Stimulated activated naive CD8-positive, alpha-beta T cell treated with anti-CD3 and anti-CD28 coated beads, Interleukin-15, Interleukin-2, amounts not matched to agents 100 U/mL and 50 U/mL, for 24 hours (primary cell): ENCODE data around the gene SDR42E1.
"Not testable (repeated sequence)": the region's sequence is repeated elsewhere in the genome, so short reads cannot be mapped to it uniquely, and the experiment has no call there.

ENCODE experiments used
- ATAC-seq: fragments of 150-1000 bp; cut with Tn5 transposase; one replicate; pipeline ENCODE4 v1.10.0; 2021
- DNase-seq: peaks from one replicate; pipeline ENCODE4 v3.0.0; 2021

The SDR42E1 gene

DNA sequence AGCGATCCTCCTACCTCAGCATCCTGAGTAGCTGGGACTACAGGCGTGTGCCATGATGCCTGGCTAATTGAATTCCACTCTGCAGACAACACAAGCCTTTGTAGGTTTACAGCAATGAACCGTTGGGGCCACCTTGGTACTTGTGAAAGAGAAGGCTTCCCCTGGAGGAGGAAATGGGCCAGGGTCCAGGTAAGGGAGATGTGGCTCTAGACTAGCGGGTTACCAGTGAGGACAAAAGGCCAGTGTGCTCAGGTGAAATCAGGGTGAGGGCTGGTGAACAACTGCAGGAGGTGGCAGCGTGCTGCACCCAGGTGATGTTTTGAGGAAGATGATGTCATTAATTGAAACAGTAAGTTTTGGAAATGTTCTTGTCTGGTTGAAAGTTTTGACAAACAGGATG, 6.7 kb downstream of the SDR42E1 start:
- DNase-seq (no peak), ATAC-seq (no peak)

DNA sequence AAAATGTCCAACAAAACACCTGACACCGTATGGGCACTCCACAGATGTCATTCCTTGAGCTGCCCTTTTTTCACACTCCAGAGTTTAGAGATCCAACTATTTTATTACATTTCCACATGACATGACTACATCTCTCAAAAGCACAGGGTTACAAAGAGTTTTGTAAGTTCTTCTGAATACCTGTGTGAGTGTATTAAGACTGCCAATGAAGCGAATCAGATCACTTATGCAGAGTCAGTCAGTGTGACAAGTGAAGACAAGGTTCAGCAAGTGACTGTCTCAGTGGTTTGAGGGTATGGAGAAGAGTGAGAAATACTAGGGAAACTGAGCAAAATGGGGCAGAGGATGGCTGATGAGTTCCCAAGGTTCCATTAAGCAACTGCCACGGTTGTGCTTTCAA, 8.4 kb downstream of the SDR42E1 start:
- ATAC-seq (no peak), DNase-seq (no peak)

DNA sequence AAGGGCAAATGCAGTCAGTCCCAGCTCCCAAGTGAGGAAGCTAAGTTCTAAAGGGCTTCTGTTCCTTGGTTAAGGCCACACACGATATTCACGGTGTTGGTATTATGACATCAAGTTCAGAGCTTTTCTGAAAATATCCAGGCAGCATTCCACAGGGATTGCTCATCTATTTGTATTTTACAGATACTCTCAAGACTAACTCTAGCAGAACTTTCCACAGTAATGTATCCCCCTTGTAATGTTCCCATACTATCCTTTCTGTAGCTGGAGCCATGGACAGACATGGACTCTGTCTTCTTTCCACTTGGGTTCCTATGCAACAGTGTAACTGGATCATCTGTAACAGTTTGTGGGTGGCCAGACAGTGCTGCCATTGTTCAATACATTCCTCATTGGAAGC, 13.5 kb downstream of the SDR42E1 start:
- ATAC-seq, result no peak
- DNase-seq, result no peak

DNA sequence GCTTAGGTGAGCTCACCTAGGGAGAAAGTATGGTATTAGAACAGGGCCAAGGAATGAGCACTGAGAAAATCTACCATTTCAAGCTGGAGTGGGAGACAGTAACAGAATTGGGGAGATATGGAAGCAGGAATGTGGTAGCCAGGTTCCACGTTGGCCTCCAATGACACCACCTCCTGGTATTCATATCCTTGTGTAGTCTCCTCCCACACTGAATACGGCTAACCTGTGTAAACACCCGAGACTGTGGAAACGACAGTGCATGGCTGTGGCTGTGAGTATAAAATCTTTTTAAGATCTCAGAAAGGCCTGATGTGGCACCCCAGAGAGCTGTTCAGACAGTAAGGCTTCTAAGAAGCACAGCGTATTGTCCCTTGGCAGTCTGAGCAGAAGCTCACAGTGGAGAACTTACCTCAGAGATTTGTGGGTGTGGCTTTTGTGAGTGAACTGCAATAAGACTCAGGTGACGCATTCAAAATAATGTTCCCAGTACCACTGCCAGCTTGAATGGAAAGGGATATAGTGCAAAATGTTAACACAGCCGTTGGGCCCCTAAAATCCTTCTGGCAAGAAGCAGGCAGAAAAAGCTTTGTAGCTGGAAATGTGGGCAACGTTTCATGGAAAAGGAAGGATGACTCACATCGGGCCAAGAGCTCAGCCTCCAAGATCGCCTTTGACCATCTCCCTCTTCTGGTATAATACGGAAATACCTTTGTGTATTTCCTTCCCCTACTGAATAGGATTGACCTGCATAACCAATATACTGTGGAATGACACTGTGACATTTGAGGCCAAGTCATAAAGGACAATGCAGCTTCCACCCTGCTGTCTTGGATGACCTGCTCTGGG, 14.4 kb downstream of the SDR42E1 start:
- DNase-seq (no peak), ATAC-seq (no peak)

DNA sequence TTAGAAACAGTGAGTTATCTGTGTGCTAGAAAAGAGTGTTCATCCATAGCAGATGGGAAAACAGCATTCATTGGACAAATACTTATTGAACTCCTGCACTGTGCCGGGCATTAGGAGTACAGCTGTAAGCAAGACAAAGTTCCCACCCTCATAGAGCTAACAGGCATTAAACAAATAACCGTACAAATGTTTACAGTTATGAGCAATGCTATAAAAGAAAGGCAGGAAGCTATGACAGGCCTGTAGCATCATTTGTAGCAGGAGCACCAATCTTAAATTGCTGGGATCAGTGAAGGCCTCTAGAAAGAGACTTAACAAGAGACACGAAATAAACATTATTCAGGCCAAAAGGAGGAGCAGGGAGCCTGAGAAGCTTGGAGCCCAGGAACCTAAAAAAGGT, 15.6 kb downstream of the SDR42E1 start:
- DNase-seq (no peak), ATAC-seq (no peak)

DNA sequence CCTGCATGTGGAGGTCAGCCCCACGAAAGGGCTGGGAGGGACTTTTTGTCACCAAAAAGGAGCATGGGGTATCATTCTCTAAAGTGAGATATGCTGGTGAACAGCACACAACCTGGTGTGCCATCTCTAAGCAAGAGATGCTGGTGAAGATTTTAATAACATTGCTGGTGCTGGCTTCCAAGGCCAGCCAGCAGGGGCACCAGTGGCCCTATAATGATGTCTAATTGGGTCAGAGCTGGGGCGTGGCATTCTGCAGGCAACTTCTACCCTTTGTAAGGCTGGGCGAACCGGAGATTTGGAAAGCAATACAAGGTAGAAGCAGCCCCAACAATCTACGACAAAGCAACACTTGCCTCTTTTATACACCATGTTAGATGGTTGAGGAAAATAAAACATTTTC, 16.8 kb downstream of the SDR42E1 start:
- DNase-seq (no peak), ATAC-seq (no peak)

DNA sequence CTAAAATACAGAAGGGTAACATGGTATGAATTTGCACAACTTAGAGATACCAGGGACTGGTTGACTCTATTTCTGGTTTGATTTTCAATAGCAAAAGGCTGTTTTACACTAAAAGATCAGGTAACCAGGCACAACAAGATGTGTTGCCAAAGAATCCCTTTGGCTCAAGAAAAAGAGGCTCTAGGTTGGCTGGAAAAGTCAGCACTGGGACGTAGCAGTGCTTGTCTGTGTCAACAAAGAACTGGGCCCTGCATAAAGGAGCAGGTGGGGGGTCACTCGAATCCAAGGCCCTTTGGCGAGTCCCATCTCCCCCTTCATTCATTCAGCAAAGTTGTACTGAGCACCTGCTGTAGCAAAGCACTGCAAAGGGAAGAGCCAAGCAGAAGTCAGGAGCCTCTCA, 18.4 kb downstream of the SDR42E1 start:
- no peak for ATAC-seq

DNA sequence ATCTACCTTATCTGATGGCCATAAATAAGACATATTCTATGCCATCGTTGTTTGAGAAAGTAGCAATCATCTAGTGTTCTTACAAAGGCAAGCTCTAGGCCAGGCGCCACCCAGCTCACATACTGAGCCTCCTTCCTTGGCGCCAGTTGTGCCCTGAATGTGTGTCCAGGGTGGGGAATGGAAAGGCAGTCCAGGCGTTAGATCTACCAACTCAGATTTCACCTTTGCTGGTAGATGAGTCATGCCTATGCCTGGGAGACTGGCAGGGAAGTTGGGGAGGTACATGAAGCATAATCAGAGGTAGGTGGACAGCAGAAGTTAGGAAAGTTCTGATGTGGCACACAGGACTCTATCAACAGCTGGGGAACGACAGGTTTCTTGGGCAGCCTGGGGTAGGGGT, 23.6 kb downstream of the SDR42E1 start:
- DNase-seq (no peak), ATAC-seq (no peak)

More for the DNA sequence above, 18.4 kb downstream of the SDR42E1 start:
- no peak for DNase-seq

DNA sequence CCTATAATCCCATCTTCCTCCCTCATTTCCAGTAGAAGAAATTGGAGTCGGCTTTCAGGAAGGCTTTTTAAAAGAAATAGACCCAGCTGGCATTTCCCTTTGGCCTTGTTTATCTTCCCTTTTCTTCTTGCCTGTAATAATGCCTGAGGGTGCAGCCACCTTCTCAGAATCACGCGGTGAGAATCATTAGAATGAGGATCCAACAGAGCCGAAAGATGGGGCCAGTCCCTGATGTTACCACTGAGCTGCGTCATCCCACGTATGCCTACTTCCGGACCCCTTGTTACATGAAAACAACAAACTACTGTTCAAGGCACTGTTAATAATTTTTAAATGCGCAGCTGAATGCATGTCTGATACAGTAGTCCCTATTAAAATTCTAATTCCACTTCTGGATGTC, 24.1 kb downstream of the SDR42E1 start:
- no peak for ATAC-seq
- no peak for DNase-seq

DNA sequence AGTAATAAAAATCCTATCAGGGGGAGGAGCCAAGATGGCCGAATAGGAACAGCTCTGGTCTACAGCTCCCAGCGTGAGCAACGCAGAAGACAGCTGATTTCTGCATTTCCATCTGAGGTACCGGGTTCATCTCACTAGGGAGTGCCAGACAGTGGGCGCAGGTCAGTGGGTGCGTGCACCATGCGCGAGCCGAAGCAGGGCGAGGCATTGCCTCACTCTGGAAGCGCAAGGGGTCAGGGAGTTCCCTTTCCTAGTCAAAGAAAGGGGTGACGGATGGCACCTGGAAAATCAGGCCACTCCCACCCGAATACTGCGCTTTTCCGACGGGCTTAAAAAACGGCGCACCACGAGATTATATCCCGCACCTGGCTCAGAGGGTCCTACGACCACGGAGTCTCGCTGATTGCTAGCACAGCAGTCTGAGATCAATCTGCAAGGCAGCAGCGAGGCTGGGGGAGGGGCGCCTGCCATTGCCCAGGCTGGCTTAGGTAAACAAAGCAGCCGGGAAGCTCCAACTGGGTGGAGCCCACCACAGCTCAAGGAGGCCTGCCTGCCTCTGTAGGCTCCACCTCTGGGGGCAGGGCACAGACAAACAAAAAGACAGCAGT, 33.8 kb downstream of the SDR42E1 start:
- not testable (repeated sequence) for DNase-seq, ATAC-seq

DNA sequence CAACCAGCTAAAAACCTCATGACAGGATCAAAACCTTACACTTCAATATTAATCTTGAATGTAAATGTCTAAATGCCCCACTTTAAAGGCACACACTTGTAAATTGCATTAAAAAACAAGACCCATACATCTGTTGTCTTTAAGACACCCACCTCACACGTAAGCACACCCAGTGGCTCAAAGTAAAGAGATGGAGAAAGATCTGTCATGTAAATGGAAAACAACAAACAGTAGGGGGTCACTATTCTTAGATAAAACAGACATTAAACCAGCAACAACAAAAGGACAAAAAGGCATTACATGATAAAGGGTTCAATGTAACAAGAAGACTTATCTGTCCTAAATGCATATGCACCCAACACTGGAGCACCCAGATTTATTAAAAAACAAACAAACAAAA, 35.6 kb downstream of the SDR42E1 start:
- DNase-seq (no peak), ATAC-seq (no peak)

DNA sequence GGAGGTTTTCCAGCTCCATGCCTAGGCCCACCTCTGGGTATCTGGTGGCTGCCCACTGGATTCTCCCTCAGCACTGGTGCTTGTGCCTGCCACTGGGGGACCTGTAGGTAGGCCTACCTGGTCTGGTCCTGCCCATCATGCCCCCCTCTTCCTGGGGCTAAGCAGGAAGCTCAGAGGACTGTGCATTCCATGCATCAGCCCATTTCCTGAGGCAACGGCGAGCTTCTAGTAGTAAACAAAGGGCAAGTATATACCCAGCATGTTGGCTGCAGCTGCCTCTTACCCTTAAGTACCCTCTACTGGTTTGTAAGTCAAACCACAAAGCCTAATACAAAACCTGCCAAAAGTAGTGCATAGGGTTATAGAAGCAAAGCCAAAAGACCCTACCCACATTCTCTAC, 37.5 kb downstream of the SDR42E1 start:
- ATAC-seq (no peak), DNase-seq (no peak)

DNA sequence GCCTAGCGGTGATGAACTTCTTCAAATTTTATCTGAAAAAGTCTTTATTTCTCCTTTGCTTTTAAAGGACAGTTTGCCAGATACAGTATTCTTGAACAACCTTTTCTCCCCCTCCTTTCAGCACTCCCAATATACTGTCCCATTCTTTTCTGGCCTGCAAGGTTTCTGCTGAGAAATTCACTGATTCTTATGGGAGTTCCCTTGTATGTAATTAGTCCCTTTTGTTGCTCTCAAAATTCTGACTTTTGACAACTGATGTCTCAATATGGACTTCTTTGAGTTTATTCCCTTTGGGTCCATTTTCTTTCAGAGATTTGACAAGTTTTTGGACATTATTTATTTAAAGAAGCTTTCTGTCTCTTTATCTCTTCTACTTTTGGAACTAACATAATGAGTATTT, 39.4 kb downstream of the SDR42E1 start:
- DNase-seq (no peak), ATAC-seq (no peak)

DNA sequence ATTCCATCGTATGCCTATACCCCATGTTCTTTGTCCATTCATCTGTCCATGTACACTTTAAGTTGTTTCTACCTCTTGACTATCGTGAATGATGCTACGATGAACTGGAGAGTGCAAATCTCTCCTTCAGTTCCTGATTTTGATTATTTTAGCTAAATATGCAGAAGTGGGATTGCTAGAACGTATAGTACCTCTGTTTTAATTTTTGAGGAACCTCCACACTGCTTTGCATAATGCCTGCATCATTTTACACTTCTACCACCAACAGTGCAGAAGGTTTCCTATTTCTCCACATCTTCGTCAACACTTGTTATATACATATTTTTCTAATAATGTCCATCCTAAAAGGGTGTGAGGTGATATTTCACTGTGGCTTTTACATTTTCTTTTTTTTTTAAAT, 43.9 kb downstream of the SDR42E1 start:
- ATAC-seq, result no peak
- DNase-seq, result no peak

DNA sequence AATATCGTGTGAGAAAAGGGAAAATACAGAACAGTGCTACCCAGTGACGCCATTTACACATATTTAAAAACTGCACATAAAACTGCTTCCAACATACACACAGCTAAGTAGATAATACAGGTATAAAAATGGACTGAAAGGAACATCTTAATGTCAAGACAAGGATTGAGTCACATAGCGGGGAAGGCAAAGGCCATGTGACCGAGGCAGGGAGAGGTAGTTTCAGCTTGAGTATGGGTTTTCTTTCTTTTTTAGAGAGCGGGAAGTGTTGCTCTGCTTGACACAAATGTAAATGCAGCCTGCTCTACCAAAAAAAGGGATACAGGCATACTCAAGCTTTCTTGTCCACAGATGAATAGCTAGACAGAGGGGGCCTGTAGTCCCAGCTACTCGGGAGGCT, 46.5 kb downstream of the SDR42E1 start:
- DNase-seq (no peak), ATAC-seq (no peak)

DNA sequence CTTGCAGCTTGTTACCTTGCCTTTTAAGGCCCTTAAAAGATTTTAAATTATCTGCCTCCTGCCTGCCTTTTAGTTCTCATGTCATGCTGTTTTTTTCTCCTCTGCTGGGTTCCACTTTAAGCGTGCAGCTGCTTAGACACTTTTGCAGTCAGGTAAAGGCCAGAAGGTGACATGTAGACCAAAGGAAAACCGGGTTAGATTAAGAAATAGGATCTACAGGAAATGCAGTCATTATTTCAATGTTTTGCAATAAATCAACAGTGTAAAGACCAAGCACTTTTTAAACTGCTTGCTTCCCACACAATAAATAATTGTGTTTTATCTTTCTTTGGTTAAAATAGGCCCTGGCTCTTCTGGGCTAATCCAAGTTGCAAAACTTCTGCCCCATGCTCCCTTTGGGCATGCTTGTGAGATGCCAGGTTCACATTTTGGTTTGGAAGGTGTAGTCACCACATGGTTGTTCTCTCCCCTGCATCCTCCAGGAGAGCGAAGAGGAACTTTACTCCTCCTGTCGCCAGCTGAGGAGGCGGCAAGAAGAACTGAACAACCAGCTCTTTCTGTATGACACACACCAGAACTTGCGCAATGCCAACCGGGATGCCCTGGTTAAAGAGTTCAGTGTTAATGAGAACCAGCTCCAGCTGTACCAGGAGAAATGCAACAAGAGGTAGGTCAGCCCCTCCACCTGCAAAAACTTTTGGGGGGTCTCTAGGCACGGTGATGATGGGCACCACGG, 54.9 kb downstream of the SDR42E1 start:
- ATAC-seq, result no peak

DNA sequence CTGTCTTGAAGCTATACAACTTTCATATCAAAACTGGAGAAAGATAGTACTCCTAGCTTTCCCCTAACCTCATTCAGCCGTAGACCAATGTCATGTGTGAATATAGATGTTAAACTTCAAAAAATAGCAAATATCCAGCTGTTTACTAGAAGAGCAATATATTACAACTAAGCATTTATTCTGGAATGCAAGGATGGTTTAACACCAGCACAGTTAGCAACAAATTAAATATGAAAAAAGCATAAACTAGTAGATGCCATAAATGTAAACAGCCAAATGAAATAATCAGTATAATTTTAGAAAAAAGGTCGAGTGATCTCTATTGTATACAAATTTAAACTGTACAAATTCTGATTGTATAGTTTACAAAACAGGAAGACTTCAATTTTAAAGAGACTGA, 59.7 kb downstream of the SDR42E1 start:
- ATAC-seq, result no peak
- no peak for DNase-seq

More for the DNA sequence above, 54.9 kb downstream of the SDR42E1 start:
- no peak for DNase-seq

DNA sequence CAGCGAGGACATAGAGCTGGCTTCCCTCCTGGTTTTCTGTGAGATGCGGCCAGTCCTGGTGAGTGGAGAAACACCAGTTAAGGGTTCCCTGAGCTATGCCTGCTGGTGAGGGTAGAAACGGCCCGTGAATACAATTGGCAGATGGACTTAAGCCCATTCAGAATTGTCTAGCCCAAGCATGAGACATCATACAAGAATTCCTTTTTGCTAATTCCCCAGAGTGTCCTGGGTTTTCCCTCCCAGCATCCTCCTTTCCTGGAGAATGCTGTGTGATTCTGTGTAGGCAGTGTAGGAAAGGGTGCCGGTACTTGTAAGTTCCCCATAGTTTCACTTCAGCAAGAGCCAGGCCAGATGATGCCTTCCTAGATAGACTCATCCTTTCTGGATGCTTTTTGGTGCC, 65.1 kb downstream of the SDR42E1 start:
- no peak for DNase-seq
- no peak for ATAC-seq

DNA sequence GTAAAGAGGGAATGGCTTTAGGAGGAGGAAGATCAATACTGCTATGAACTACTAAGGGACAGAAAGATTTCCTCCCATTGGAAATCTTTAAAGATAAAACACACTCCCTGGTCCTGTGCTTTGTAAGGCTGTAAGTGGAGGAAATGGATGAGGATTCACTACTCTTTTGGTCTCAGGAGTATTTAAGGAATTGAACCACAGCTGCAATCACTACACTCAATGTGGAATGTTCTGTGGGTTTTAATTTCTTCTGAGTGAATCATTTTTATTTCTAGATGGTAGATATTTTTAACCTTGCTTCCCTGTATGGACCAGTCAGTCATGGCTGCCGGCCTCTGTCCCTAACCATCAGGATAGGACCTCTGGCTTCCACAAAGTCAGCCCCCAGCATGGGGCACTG, 65.6 kb downstream of the SDR42E1 start:
- no peak for ATAC-seq
- no peak for DNase-seq

DNA sequence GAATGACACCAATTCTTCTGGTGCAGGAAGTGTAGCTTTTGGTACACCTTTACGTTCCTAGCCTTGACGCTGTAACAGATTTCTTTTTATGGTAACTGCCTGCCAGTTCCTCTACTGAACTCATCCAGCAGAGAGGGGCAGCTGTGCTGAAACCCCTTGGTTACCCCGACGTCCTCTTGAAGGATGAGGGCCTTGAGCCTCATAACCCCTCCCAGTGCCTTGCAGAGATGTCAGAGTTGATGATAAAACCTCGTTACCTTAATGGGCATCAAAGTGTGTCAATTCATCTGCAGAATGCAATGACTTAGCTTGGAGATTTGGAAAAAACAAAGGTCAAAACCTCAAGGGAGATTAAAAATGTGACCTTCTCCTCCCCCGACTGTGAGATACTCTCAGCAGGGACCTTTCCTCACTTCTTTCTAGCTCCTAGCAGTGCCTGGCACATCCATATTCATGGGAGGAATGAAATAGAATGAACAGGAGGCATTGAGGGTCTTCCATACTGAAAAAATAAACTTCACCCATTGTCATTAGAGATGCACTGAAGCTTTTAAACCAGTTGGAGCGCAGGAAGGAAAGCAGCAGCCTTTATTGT, 69.2 kb downstream of the SDR42E1 start:
- no peak for ATAC-seq
- no peak for DNase-seq

DNA sequence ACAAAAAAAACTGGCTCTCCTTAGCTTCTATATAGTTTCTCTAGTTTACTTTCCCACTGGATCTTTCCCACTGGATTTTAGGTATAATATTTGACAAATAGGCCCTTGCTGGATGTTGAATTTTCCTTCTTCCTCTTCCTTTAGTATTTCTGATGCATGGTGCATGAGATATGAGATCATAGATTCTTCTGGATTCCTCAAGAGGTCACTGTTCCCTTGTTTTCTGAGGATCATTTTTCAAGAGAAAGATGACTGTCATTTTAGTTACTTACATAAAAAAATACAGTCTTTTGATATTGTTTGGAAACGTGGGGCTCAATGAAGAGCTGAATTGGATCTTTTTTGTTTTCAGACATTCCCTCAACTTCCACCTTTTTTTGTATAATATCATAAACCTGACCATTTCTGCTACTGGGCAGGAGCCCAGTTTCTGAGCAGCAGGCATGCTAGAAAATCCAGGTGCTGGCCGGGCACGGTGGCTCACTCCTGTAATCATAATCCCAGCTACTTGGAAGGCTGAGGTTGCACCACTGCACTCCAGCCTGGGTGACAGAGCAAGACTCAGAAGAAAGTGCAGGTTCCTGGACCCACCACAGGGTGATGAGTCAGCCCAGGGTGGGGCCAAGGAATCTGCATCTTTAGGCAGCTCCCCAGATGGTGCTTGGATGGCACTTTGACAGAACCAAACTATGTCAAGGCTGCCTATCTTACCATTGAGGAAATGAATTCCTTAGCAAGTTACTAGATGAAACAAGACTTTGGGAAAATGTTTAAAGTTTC, 70.3 kb downstream of the SDR42E1 start:
- ATAC-seq (no peak), DNase-seq (peak; percentile 7)
